PC-3 (cell line): Measurements from ENCODE around the gene ATXN3. TPM values are rescaled to one million over a fixed set of nuclear protein-coding genes. Genes with fewer than 3 reads are reported as not detected.

Source experiments
- ATAC-seq: fragments of 200-7000 bp; cut with Tn5 transposase; 2 replicates; pipeline ENCODE4 v1.9.1; 2020; ENCODE audit warnings: mild to moderate bottlenecking, moderate library complexity
- BruUV-seq: library from RNA; stranded (reverse); fragments of 400-500 nt; replicated peaks from 2 replicates; lab custom pipeline; 2021; lab: Mats Ljungman, UMichigan
- CTCF ChIA-PET: fragments of 300-600 bp; sonication (Branson Sonifier 250); formaldehyde crosslinking; loops from one replicate; lab custom pipeline; 2022; ENCODE audit warnings: antibody characterized with exemption; lab: Charles Lee
- POLR2A ChIA-PET: fragments of 300-600 bp; sonication (Branson Sonifier 250); formaldehyde crosslinking; loops from one replicate; lab custom pipeline; 2022; ENCODE audit warnings: antibody characterized with exemption; ENCODE audit not compliant: unreplicated experiment; lab: Charles Lee
- DNase-seq: peaks from one replicate; pipeline ENCODE4 v3.0.0-alpha.2; 2015
- H2AFZ ChIP-seq: fragments of 300-600 bp; sonication (generic); 2 replicates; pipeline ENCODE4 v1.6.0; 2016; ENCODE audit warnings: antibody characterized with exemption, low read length
- H3F3A ChIP-seq: fragments of 300-600 bp; sonication (generic); one replicate; pipeline ENCODE4 v1.6.0; 2017; ENCODE audit warnings: antibody characterized with exemption, low read length, control low read depth, mild to moderate bottlenecking; ENCODE audit not compliant: unreplicated experiment
- H3K27ac ChIP-seq: fragments of 300-600 bp; sonication (generic); 2 replicates; pipeline ENCODE4 v1.5.1; 2016; ENCODE audit warnings: mild to moderate bottlenecking, low read length
- H3K27me3 ChIP-seq: fragments of 300-600 bp; sonication (generic); 2 replicates; pipeline ENCODE4 v1.6.1; 2016; ENCODE audit warnings: low read length, mixed read lengths
- H3K36me3 ChIP-seq: fragments of 300-600 bp; sonication (generic); 2 replicates; pipeline ENCODE4 v1.6.1; 2016; ENCODE audit warnings: low read depth, mixed run types, low read length, mixed read lengths
- H3K4me1 ChIP-seq: fragments of 300-600 bp; sonication (generic); 2 replicates; pipeline ENCODE4 v1.5.1; 2016; ENCODE audit warnings: low read length; ENCODE audit not compliant: insufficient read depth
- H3K4me2 ChIP-seq: fragments of 300-600 bp; sonication (generic); 2 replicates; pipeline ENCODE4 v1.6.0; 2016; ENCODE audit warnings: low read length
- H3K4me3 ChIP-seq: fragments of 300-600 bp; sonication (generic); 2 replicates; pipeline ENCODE4 v1.5.1; 2016; ENCODE audit warnings: mild to moderate bottlenecking, low read length, mixed read lengths
- H3K79me2 ChIP-seq: fragments of 300-600 bp; sonication (generic); 2 replicates; pipeline ENCODE4 v1.6.1; 2017; ENCODE audit warnings: low read length, mixed read lengths
- H3K9ac ChIP-seq: fragments of 300-600 bp; sonication (generic); 2 replicates; pipeline ENCODE4 v1.6.0; 2016; ENCODE audit warnings: mild to moderate bottlenecking, low read length
- H3K9me2 ChIP-seq: fragments of 300-600 bp; sonication (generic); replicated peaks from 2 replicates; pipeline ENCODE4 v1.6.1; 2016; ENCODE audit warnings: mixed run types, low read length, mixed read lengths
- H3K9me3 ChIP-seq: fragments of 300-600 bp; sonication (generic); 2 replicates; pipeline ENCODE4 v1.6.1; 2016; ENCODE audit warnings: low read length, mixed read lengths
- H4K20me1 ChIP-seq: fragments of 300-600 bp; sonication (generic); 2 replicates; pipeline ENCODE4 v1.6.1; 2016; ENCODE audit warnings: low read length, mixed read lengths
- EZH2 ChIP-seq: fragments of 300-600 bp; sonication (generic); IDR thresholded peaks from one replicate; pipeline ENCODE4 v1.6.1; 2017; ENCODE audit warnings: antibody characterized with exemption, mild to moderate bottlenecking, low read length; ENCODE audit not compliant: unreplicated experiment
- EZH2phosphoT487 ChIP-seq: fragments of 300-600 bp; sonication (generic); IDR thresholded peaks from 2 replicates; pipeline ENCODE4 v1.6.1; 2018; ENCODE audit warnings: mild to moderate bottlenecking, antibody characterized with exemption, low read length, borderline replicate concordance
- intact Hi-C: fragments of 100-400 bp; cut with micrococcal nuclease; formaldehyde crosslinking; loops from 2 replicates; pipeline ENCODE4 v1.9.0; 2023
- total RNA-seq: library from RNA; depleted of rRNA; stranded (reverse); fragments of >200 nt; gene quantifications from 2 replicates; pipeline ENCODE4 v1.2.3, GENCODE V29; 2014
- TF ChIP-seq, protein P1 (sequence below): fragments of 300-600 bp; sonication (generic); conservative IDR thresholded peaks from 2 replicates; pipeline ENCODE4 v1.5.1; 2017; ENCODE audit warnings: antibody characterized with exemption, low read depth, mild to moderate bottlenecking, low read length

The ATXN3 gene
- total RNA-seq, 1 experiment from 2014 or later = 49.3 TPM

GRCh38 chr14:92033906-92034687, 72.3 kb downstream of the ATXN3 start:
- no peaks in the 10 kb centered on the region for H3K27me3 ChIP-seq
- no peak for DNase-seq
- H2AFZ ChIP-seq = no peak overlapping the region
- H3K79me2 ChIP-seq = peaks cover 47% of the 10 kb centered on the region
- no peak overlapping the region for H3K9ac ChIP-seq
- CTCF ChIA-PET = no interaction called here
- H4K20me1 ChIP-seq = peaks cover 8% of the 10 kb centered on the region; the same call in 1 of the 2 replicates
- TF ChIP-seq EZH2phosphoT487 (no peak), EZH2 (no peak)
- TF ChIP-seq, protein P1, sequence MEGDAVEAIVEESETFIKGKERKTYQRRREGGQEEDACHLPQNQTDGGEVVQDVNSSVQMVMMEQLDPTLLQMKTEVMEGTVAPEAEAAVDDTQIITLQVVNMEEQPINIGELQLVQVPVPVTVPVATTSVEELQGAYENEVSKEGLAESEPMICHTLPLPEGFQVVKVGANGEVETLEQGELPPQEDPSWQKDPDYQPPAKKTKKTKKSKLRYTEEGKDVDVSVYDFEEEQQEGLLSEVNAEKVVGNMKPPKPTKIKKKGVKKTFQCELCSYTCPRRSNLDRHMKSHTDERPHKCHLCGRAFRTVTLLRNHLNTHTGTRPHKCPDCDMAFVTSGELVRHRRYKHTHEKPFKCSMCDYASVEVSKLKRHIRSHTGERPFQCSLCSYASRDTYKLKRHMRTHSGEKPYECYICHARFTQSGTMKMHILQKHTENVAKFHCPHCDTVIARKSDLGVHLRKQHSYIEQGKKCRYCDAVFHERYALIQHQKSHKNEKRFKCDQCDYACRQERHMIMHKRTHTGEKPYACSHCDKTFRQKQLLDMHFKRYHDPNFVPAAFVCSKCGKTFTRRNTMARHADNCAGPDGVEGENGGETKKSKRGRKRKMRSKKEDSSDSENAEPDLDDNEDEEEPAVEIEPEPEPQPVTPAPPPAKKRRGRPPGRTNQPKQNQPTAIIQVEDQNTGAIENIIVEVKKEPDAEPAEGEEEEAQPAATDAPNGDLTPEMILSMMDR = no peak
- H3K36me3 ChIP-seq = 0 out of 2 replicates have a peak, but pooled peaks cover 2% of the 10 kb centered on the region
- H3K27ac ChIP-seq = no peak overlapping the region
- no TSS peak for BruUV-seq
- no peaks in the 10 kb centered on the region for H3F3A ChIP-seq
- peaks cover 9% of the 10 kb centered on the region; the same call in 1 of the 2 replicates for H3K4me1 ChIP-seq
- H3K9me2 ChIP-seq = no peaks in the 10 kb centered on the region
- no peak overlapping the region for H3K4me2 ChIP-seq
- H3K9me3 ChIP-seq = no peaks in the 10 kb centered on the region
- intact Hi-C loops = no loop called here
- POLR2A ChIA-PET = no interaction called here
- ATAC-seq = no peak
- no peak overlapping the region for H3K4me3 ChIP-seq

GRCh38 chr14:92033433-92033832, 72.9 kb downstream of the ATXN3 start:
- Histone ChIP-seq H2AFZ (no peak overlapping the region), H3K9ac (no peak overlapping the region), H3K9me2 (no peaks in the 10 kb centered on the region), H3K79me2 (peaks cover 41% of the 10 kb centered on the region), H3K4me2 (no peak overlapping the region), H3K36me3 (0 out of 2 replicates have a peak, but pooled peaks cover 2% of the 10 kb centered on the region), H4K20me1 (peaks cover 8% of the 10 kb centered on the region; the same call in 1 of the 2 replicates), H3K4me1 (peaks cover 9% of the 10 kb centered on the region; the same call in 1 of the 2 replicates), H3K4me3 (no peak overlapping the region), H3K9me3 (no peaks in the 10 kb centered on the region), H3K27ac (no peak overlapping the region), H3K27me3 (no peaks in the 10 kb centered on the region), H3F3A (no peaks in the 10 kb centered on the region)
- intact Hi-C loops = no loop called here
- BruUV-seq = no TSS peak
- CTCF ChIA-PET = no interaction called here
- ATAC-seq (no peak), DNase-seq (no peak)
- POLR2A ChIA-PET = no interaction called here
- TF ChIP-seq EZH2 (no peak), EZH2phosphoT487 (no peak)
- TF ChIP-seq, protein P1 = no peak
